Left cardiac atrium (tissue), 4 donors: ENCODE results near the gene PTPRZ1. TPM values are rescaled to one million over a fixed set of nuclear protein-coding genes. Genes with fewer than 3 reads are reported as not detected.

ENCODE experiments used
- ATAC-seq, 2 donors: fragments of 200-7000 bp; cut with Tn5 transposase; one replicate each; pipeline ENCODE4 v1.9.1; 2020; ENCODE audit warnings: mild to moderate bottlenecking in 2 of 2, moderate library complexity in 2 of 2
- DNase-seq: peaks from one replicate; pipeline ENCODE4 v3.0.0-alpha.2; 2020
- intact Hi-C, 2 donors: fragments of 100-400 bp; cut with DNase I; formaldehyde crosslinking; loops; one replicate each; pipeline versions ENCODE4 v1.14.1 to v1.15.1; 2022 to 2023
- total RNA-seq, 2 donors: library from RNA; stranded (reverse); fragmentation: NEBNext Ultra II Directional; extraction: Animal tissue kit (Norgen Biotek cat#: 25700); gene quantifications; one replicate each; pipeline ENCODE4 v1.2.1, GENCODE V29; 2021
- donor health status: DM: no; HTN: yes; CAD: no.
- donor health status: DM: no; HTN: yes; CAD: no; lungs with severe emphysema.
- donor health status: DM: yes; HTN: yes; CAD: no.
- donor health status: Dilated cardiomyopathy.

Gene PTPRZ1
- total RNA-seq, 2 donors from 2014 or later = 0.88 to 2.1 TPM

GRCh38 chr7:121885166-121885920, 12.4 kb downstream of the PTPRZ1 start:
- intact Hi-C loops = no loop called here
- DNase-seq (no peak), ATAC-seq (no peak)

GRCh38 chr7:121887634-121888033, 14.7 kb downstream of the PTPRZ1 start:
- DNase-seq (no peak), ATAC-seq (no peak)
- intact Hi-C loops = no loop called here

GRCh38 chr7:121890833-121891232, 17.9 kb downstream of the PTPRZ1 start:
- intact Hi-C loops = no loop called here
- no peak for DNase-seq
- ATAC-seq = no peak

GRCh38 chr7:121891731-121892130, 18.8 kb downstream of the PTPRZ1 start:
- intact Hi-C loops = no loop called here
- DNase-seq = no peak
- no peak for ATAC-seq

GRCh38 chr7:121901026-121901425, 28.1 kb downstream of the PTPRZ1 start:
- DNase-seq (no peak), ATAC-seq (no peak)
- intact Hi-C loops = no loop called here

GRCh38 chr7:121904120-121904519, 31.2 kb downstream of the PTPRZ1 start:
- ATAC-seq (no peak), DNase-seq (no peak)
- intact Hi-C loops = no loop called here

- intact Hi-C loops = no loop called here
These were observed 35.1 kb downstream of the PTPRZ1 start for GRCh38 chr7:121908042-121908441.

DNA sequence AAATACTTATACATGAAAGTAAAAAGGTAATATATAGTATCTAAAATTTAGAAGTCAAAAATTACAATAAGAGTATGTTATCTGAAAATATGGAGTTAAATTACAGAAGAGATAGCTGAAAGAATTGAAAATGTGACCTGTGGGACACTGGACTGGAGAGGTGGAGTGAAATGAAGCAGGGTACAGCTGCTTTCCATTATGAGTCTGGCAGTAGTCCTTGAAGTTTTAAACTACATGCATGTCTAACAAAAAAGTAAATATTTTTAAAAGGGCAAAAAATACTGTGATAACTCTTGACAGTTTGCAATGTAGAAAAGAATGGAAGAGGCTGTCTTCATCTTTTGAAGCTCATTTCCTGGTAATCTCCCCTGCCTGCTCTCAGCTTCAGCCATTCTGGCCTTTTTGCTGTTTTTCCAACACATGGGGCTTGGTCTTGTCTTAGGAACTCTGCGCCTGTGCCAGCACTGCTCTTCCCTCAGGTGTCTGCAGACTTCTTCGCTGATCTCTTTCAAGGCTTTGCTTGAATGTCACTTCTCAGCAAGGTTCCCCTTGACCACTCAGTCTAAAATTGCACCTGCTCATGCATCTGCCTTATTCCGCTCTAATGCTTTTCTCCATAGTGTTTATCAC, 36.9 kb downstream of the PTPRZ1 start:
- no peak for DNase-seq
- no peak for ATAC-seq
- intact Hi-C loops = no loop called here

More at GRCh38 chr7:121908042-121908441, 35.1 kb downstream of the PTPRZ1 start:
- no peak for ATAC-seq
- no peak for DNase-seq

DNA sequence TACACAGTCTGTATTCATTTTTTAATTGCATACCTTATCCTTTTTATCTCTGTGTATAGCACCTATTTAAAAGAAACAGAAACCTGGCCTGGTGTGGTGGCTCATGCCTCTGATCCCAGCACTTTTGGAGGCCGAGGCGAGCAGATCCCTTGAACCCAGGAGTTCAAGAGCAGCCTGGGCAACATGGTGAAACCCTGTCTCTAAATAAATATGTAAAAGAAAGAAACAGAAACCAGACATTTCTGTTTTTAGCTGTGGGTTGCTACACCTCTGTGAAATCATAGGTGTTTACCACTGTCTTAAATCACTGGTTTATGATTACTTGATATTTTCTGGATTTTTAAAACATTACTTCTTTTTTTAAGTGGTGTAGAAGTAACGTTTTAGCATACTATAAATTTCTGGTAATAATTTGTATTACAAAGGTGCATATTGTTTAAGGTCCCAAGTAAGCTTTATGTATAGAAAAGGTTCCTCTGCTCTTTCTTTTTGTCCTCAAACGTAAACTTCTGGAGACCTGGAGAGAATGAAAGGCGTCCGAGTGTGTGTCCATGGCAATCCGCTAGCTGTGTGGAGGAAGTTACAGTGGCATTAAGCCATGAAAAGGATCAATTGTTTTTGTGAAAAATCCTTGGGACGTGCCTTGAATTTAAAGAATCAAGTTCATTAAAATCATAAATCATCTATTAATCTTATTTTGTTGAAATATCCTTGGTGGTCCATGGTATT, 41.1 kb downstream of the PTPRZ1 start:
- DNase-seq (no peak), ATAC-seq (no peak)
- intact Hi-C loops = no loop called here

GRCh38 chr7:121914676-121915279, 41.8 kb downstream of the PTPRZ1 start:
- intact Hi-C loops = no loop called here
- ATAC-seq (no peak), DNase-seq (no peak)

DNA sequence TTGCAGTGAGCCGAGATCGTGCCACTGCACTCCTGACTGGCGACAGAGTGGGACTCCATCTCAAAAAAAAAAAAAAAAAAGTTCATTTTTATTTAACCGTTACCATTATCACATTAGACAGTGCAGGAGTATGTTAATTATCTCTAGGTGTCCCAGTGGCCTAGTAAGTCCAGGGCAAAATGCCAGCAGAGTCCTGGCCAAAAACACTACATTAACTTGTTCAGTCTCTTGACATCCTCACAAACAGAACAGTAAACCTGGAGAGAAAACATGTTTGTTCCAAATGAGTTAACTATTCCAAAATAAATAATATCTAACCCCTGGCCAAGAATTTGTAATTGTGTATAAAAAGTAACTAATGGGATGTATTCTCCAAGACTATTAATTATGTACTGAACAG, 43.2 kb downstream of the PTPRZ1 start:
- intact Hi-C loops = no loop called here
- DNase-seq (no peak), ATAC-seq (no peak)

DNA sequence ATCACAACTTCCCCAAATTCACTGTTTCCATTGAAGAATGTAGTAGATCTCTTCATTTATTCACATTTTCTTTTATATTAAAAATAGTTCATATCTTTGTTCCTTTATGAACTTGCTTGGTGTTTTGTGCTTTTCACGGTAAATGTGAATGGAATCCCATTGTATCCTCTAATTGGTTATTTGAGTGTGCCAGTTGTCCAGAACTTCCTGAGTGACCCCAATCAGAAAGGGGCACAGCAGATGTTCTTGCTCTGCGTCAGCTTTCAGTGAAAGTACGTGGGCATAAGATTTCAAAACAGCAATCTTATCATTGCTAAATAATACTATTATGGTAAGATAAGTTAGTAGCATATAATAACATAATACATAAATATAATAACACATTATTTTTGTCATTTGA, 47.0 kb downstream of the PTPRZ1 start:
- DNase-seq (no peak), ATAC-seq (no peak)
- intact Hi-C loops = no loop called here

- ATAC-seq = no peak
These were observed 51.6 kb downstream of the PTPRZ1 start for GRCh38 chr7:121924269-121925186.

DNA sequence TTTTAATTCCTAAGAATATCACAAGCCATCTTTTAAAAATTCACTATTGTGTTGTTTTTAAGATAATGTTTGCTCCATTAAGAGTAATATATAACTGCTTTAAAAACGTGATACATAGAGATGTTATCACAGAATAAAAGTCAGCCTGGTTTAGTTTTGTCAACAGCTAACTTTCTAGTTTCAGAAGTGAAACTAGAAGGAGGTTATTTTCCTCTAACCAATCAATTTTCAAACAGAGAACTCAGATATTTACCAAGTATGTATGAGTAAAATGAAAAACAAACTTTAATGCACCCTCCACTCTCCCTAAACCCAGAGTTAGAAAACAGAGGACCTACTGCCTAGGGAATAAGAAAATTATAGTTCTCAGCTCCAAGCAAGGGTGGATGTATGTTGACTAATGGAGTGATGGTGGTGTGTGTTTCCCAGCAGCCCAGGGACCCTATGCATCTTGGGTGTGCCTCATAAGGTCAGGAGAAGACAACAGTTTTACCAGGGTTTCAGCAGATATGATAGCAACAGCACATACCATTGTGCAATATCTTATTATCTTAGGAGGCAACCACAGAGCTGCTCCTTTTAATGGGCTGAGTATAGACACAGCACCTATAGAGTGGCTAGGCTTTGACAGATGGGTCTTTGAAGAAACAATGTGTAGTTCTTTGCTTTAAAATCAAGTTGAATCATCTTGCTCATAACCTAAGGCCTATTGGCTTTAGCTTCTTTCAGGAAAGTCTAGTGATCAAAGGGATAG, 58.4 kb downstream of the PTPRZ1 start:
- DNase-seq (no peak), ATAC-seq (no peak)
- intact Hi-C loops = no loop called here

More at GRCh38 chr7:121924269-121925186, 51.6 kb downstream of the PTPRZ1 start:
- DNase-seq = no peak
- intact Hi-C loops = no loop called here

DNA sequence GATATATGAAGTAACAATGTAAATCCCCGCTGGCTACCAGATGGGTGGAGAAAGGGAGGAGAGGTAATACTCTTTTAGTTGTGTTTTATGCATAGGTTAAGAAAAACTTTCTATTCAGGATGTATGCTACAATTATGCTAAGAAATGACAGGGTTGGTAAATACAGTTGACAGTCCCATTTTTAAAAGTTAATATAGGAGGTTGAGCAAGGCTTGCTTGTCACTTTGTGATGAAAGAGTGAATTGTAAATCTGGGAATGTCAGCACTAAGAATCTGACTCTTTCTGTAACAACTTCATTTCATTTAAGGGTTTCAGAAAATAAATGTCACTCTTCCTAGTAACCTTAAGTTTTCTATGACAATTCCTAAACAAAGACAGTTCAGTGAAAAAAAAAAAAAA, 59.8 kb downstream of the PTPRZ1 start:
- intact Hi-C loops = no loop called here
- DNase-seq = no peak

DNA sequence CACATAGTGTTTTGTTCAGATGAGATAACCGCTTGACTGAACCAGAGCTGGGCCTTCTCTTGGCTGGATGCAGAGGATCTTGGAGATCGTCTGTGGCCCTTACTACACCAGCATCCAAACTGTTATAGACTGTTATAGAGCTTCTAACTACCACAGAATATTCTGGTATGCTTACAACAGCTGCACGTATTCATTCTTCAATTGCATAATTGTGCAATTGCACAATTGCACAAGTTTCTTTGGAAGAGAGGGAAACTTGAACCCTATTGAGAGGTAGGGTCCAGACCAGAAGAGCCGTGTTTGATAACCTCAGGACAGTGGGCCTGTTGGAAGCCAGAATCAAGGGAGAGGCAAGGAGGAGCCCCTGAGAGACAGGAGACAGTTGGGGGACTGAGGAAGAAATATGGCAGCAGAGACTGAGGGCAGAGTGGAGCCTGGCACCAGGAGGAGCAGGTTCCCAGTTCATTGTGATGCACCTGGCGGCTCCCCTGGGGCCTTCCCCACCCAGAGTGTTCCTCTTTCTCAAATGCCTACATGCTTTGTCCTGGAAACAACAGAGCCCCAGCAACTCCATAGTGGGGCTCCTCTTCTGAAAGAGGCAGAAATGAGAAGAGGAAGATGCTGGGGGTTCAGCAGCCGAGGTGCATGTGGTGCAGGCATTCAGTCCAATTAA, 64.1 kb downstream of the PTPRZ1 start:
- ATAC-seq (no peak), DNase-seq (no peak)
- intact Hi-C loops = no loop called here

More for the DNA sequence above, 59.8 kb downstream of the PTPRZ1 start:
- no peak for ATAC-seq

- intact Hi-C loops = no loop called here
- DNase-seq (no peak), ATAC-seq (no peak)
These were observed 65.6 kb downstream of the PTPRZ1 start for GRCh38 chr7:121938429-121938996.
